OCI-LY7 (cell line): ENCODE measurements around the gene AKT1.

Experiments
- CTCF ChIP-seq: fragments of 200-600 bp; sonication (generic); conservative IDR thresholded peaks from 2 replicates; pipeline ENCODE4 v1.5.1; 2014; ENCODE audit warnings: mild to moderate bottlenecking, antibody characterized with exemption, low read length, moderate library complexity, mixed read lengths
- EZH2phosphoT487 ChIP-seq: fragments of 200-600 bp; sonication (generic); IDR thresholded peaks from 2 replicates; pipeline ENCODE4 v1.6.1; 2018; ENCODE audit warnings: low read depth, borderline replicate concordance, mild to moderate bottlenecking, mixed run types, antibody characterized with exemption, low read length, moderate library complexity, mixed read lengths

- TF ChIP-seq CTCF (no peak), EZH2phosphoT487 (no peak)
These were observed 47.5 kb upstream of the AKT1 start for GRCh38 chr14:104843006-104843405.
